GM12878 (cell line): ENCODE results near the gene CLEC5A. TPM values are rescaled to one million over a fixed set of nuclear protein-coding genes. Genes with fewer than 3 reads are reported as not detected.

Experiments used
- ATF2 ChIP-seq: IDR thresholded peaks from 2 replicates; pipeline ENCODE4 v1.6.1; 2012; ENCODE audit warnings: low read length, inconsistent platforms
- BCLAF1 ChIP-seq: fragments of 450-650 bp; IDR thresholded peaks from 2 replicates; pipeline ENCODE4 v1.6.1; 2017; ENCODE audit warnings: antibody characterized with exemption, mild to moderate bottlenecking, moderate library complexity
- CUX1 ChIP-seq: IDR thresholded peaks from 2 replicates; pipeline ENCODE4 v1.6.1; 2012; ENCODE audit warnings: improper control_type of control experiment, low read depth, low read length; ENCODE audit not compliant: insufficient replicate concordance
- IRF5 ChIP-seq: fragments of 450-650 bp; IDR thresholded peaks from 2 replicates; pipeline ENCODE4 v1.6.1; 2017; ENCODE audit warnings: borderline replicate concordance
- JUNB ChIP-seq: IDR thresholded peaks from 2 replicates; pipeline ENCODE4 v1.6.1; 2016; ENCODE audit warnings: antibody characterized with exemption, mild to moderate bottlenecking
- MEF2B ChIP-seq: fragments of 450-650 bp; IDR thresholded peaks from 2 replicates; pipeline ENCODE4 v1.6.1; 2018; ENCODE audit warnings: mild to moderate bottlenecking, moderate library complexity; ENCODE audit not compliant: partially characterized antibody, poor library complexity, severe bottlenecking
- MTA2 ChIP-seq: fragments of 450-650 bp; IDR thresholded peaks from 2 replicates; pipeline ENCODE4 v1.6.1; 2016; ENCODE audit warnings: low read depth, mild to moderate bottlenecking, moderate library complexity
- NBN ChIP-seq: fragments of 450-650 bp; IDR thresholded peaks from 2 replicates; pipeline ENCODE4 v1.6.1; 2016
- NR2C2 ChIP-seq: IDR thresholded peaks from 2 replicates; pipeline ENCODE4 v1.6.1; 2011; ENCODE audit warnings: borderline replicate concordance, low read depth; ENCODE audit not compliant: control insufficient read depth, insufficient read length
- PAX5 ChIP-seq: IDR thresholded peaks from 2 replicates; pipeline ENCODE4 v1.6.1; 2011; ENCODE audit warnings: low read depth, low read length, borderline replicate concordance
- POU2F2 ChIP-seq: IDR thresholded peaks from 3 replicates; pipeline ENCODE4 v1.6.1; 2011; ENCODE audit warnings: low read depth, mild to moderate bottlenecking, low read length, borderline replicate concordance
- RB1 ChIP-seq: fragments of 450-650 bp; formaldehyde crosslinking; IDR thresholded peaks from 2 replicates; pipeline ENCODE4 v1.6.1; 2017; ENCODE audit warnings: mild to moderate bottlenecking, borderline replicate concordance
- RUNX3 ChIP-seq: IDR thresholded peaks from 2 replicates; pipeline ENCODE4 v1.6.1; 2012; ENCODE audit warnings: low read length, inconsistent platforms
- STAT3 ChIP-seq: IDR thresholded peaks from 2 replicates; pipeline ENCODE4 v1.6.1; 2011; ENCODE audit warnings: low read depth, low read length, improper control_type of control experiment
- YY1 ChIP-seq: IDR thresholded peaks from 2 replicates; pipeline ENCODE4 v1.6.1; 2011; ENCODE audit warnings: low read depth, mild to moderate bottlenecking, low read length
- ZBED1 ChIP-seq: IDR thresholded peaks from 2 replicates; pipeline ENCODE4 v1.6.1; 2016; ENCODE audit warnings: borderline replicate concordance
- polyA plus RNA-seq, 11 experiments: library from polyadenylated mRNA; depleted of rRNA in 4 of 11; unstranded in 6 of 11; stranded (reverse) in 5 of 11; fragments of >200 nt; fragmentation: Nextera tagmentation in 4 of 11; fragmentation: Illumina TruSeq in 1 of 11; extraction: Ambion mirVana in 4 of 11; extraction: Trizol in 1 of 11; gene quantifications; 1 replicate in 1 of 11; 2 replicates in 10 of 11; pipeline versions ENCODE4 v1.2.1 to v1.2.3, GENCODE V29; 2011 to 2016; ENCODE audit warnings: inconsistent platforms in 2 of 11, missing spikeins in 2 of 11, low read depth in 1 of 11
- total RNA-seq, 4 experiments: library from RNA; depleted of rRNA in 3 of 4; stranded (reverse); fragments of >200 nt in 3 of 4; fragmentation: Illumina TruSeq in 1 of 4; extraction: Trizol in 1 of 4; gene quantifications; 2 replicates each; pipeline versions ENCODE4 v1.2.1 to v1.2.3, GENCODE V29; 2013 to 2021

Gene CLEC5A
- total and polyA plus RNA-seq, 10 of the 15 experiments (the other 5 are each of a cell fraction or from before 2014, with no cell fraction given) = not detected

- no peak for TF ChIP-seq MTA2
- no peak for TF ChIP-seq CUX1
- TF ChIP-seq MEF2B = peak; percentile 41
- peak; percentile 75 for TF ChIP-seq ATF2
- 0 out of 2 replicates have a peak, but pooled peaks have one; percentile 58 for TF ChIP-seq ZBED1
- TF ChIP-seq STAT3 = no peak
- TF ChIP-seq NR2C2 = no peak
- no peak for TF ChIP-seq POU2F2
- TF ChIP-seq PAX5 = no peak
- TF ChIP-seq IRF5 = no peak
- TF ChIP-seq YY1 = no peak
- no peak for TF ChIP-seq NBN
- no peak for TF ChIP-seq BCLAF1
- TF ChIP-seq JUNB = peak; percentile 73
- TF ChIP-seq RB1 = no peak
- TF ChIP-seq RUNX3 = peak; percentile 57; the same call in 1 of the 2 replicates
Measured at GRCh38 chr7:141960687-141961422, 14.1 kb upstream of the CLEC5A start (continued).
